Measurements from ENCODE around the gene TBX3. TPM values are rescaled to one million over a fixed set of nuclear protein-coding genes. Genes with fewer than 3 reads are reported as not detected.

The TBX3 gene
- total RNA-seq, 1 donor from 2014 or later = 2.0 TPM

DNA sequence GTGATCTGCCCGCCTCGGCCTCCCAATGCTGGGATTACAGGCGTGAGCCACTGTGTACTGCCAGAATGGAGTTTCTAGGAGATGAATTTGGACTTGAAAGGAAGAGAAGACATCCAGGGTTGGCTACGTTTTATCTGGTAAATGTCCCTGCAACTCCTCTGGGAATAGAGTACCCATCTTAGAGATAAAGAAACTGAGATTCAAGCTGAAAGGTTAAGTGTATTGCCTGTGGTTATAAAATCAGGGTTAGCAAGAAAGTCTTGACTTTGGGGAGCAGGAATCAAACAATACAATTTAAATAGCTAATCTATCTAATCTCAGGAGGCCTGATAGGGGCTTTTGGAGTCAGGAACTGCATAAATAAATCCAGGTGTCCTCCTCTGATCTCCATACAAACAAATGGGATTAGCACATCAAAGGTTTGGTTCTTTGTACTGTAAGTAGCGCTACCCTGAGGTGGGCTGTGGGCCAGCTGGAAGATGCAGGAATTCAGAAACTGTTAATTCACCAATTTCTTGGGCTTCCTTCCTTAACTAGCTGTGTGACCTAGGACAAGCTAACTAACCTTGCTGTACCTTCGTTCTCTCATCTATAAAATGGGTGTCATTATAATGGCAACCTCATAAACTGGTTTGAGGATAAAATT, 45.1 kb downstream of the TBX3 start:
- Histone ChIP-seq H3K9ac (ENCODE audit: low read length) (no peak overlapping the region), H3K4me2 (ENCODE audit: low read length) (no peak overlapping the region), H3K79me2 (ENCODE audit: insufficient read depth, low read length) (no peaks in the 10 kb centered on the region), H3K36me3 (ENCODE audit: insufficient read depth, low read length) (no peaks in the 10 kb centered on the region), H3K4me3 (ENCODE audit: insufficient read depth, low read depth, low read length) (no peak overlapping the region), H3K27ac (ENCODE audit: low read depth, low read length) (no peak overlapping the region), H3K27me3 (ENCODE audit: insufficient read depth, low read length) (peaks cover 9% of the 10 kb centered on the region), H2AFZ (ENCODE audit: low read depth, low read length) (no peak overlapping the region), H4K20me1 (ENCODE audit: insufficient read depth, low read length) (no peaks in the 10 kb centered on the region), H3K9me3 (ENCODE audit: insufficient read depth, low read depth, low read length) (no peaks in the 10 kb centered on the region), H3K4me1 (ENCODE audit: insufficient read depth, low read length) (no peaks in the 10 kb centered on the region)
- H3K4me1 Mint-ChIP-seq (ENCODE audit: low read depth, unreplicated experiment) = no peaks in the 10 kb centered on the region
- no peak overlapping the region for H3K4me3 Mint-ChIP-seq (ENCODE audit: unreplicated experiment)
- peaks cover 18% of the 10 kb centered on the region for H3K27me3 Mint-ChIP-seq (ENCODE audit: low read depth, unreplicated experiment)
- H3K36me3 Mint-ChIP-seq (ENCODE audit: low read depth, unreplicated experiment) = no peaks in the 10 kb centered on the region
- H3K9me3 Mint-ChIP-seq (ENCODE audit: unreplicated experiment) = no peaks in the 10 kb centered on the region
- no peak for FAIRE-seq
- DNase-seq (ENCODE audit: low read depth) = no peak
- TF ChIP-seq EZH2 (IDR thresholded peaks at IDR 0.05; ENCODE audit: insufficient read depth, low read length) = no peak
- TF ChIP-seq, protein P1, sequence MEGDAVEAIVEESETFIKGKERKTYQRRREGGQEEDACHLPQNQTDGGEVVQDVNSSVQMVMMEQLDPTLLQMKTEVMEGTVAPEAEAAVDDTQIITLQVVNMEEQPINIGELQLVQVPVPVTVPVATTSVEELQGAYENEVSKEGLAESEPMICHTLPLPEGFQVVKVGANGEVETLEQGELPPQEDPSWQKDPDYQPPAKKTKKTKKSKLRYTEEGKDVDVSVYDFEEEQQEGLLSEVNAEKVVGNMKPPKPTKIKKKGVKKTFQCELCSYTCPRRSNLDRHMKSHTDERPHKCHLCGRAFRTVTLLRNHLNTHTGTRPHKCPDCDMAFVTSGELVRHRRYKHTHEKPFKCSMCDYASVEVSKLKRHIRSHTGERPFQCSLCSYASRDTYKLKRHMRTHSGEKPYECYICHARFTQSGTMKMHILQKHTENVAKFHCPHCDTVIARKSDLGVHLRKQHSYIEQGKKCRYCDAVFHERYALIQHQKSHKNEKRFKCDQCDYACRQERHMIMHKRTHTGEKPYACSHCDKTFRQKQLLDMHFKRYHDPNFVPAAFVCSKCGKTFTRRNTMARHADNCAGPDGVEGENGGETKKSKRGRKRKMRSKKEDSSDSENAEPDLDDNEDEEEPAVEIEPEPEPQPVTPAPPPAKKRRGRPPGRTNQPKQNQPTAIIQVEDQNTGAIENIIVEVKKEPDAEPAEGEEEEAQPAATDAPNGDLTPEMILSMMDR (IDR thresholded peaks at IDR 0.05; ENCODE audit: insufficient read depth, low read depth, low read length) = no peak
- H3K27ac Mint-ChIP-seq (ENCODE audit: unreplicated experiment) = no peak overlapping the region

DNA sequence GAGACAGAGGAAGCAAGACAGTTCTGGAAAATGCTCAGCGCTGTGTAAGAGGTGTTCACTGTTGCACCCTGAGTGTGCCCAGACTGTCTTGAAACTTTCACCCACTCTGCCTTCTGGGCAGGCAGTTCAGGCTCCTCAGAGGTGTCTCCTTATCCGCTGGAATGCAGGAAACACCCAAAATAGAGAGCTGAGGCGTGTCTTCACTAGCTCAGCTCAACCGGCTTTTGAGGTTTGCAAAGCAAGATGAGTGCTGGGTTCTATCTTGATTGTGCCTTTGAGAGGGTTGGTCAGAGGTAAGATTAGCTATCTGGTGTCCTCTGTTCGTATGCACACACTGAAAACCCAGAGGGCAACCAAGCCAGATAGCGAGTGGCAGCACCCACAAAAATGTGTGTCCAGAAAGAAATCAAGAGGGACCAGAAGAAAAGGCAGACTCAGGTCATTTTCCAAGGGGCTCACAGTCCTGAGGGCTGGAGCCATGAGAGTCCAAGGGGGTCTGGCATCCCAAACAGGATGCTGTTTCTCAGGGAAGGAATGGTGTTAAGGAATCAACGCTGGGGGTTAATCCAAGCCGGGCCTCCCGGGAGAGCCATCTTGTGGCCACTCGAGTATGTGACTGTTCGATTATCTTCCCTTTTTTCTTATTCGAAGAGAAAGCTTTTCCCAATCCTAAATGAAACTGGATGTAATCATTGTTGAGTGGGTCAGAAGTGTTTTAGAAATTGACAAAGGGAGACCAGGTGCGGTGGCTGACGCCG, 47.1 kb downstream of the TBX3 start:
- Histone ChIP-seq H3K36me3 (ENCODE audit: insufficient read depth, low read length) (no peaks in the 10 kb centered on the region), H3K27me3 (ENCODE audit: insufficient read depth, low read length) (peaks cover 8% of the 10 kb centered on the region), H3K4me2 (ENCODE audit: low read length) (no peak overlapping the region), H3K9me3 (ENCODE audit: insufficient read depth, low read depth, low read length) (no peaks in the 10 kb centered on the region), H3K4me1 (ENCODE audit: insufficient read depth, low read length) (no peaks in the 10 kb centered on the region), H3K79me2 (ENCODE audit: insufficient read depth, low read length) (no peaks in the 10 kb centered on the region), H4K20me1 (ENCODE audit: insufficient read depth, low read length) (no peaks in the 10 kb centered on the region), H3K9ac (ENCODE audit: low read length) (no peak overlapping the region), H3K27ac (ENCODE audit: low read depth, low read length) (no peak overlapping the region), H2AFZ (ENCODE audit: low read depth, low read length) (no peak overlapping the region), H3K4me3 (ENCODE audit: insufficient read depth, low read depth, low read length) (no peak overlapping the region)
- Mint-ChIP-seq H3K36me3 (ENCODE audit: low read depth, unreplicated experiment) (no peaks in the 10 kb centered on the region), H3K27me3 (ENCODE audit: low read depth, unreplicated experiment) (peaks cover 13% of the 10 kb centered on the region), H3K27ac (ENCODE audit: unreplicated experiment) (no peak overlapping the region), H3K4me1 (ENCODE audit: low read depth, unreplicated experiment) (no peaks in the 10 kb centered on the region), H3K4me3 (ENCODE audit: unreplicated experiment) (no peak overlapping the region), H3K9me3 (ENCODE audit: unreplicated experiment) (no peaks in the 10 kb centered on the region)
- no peak for FAIRE-seq
- no peak for DNase-seq (ENCODE audit: low read depth)
- TF ChIP-seq, protein P1 (IDR thresholded peaks at IDR 0.05; ENCODE audit: insufficient read depth, low read depth, low read length) = peak; percentile 35
- TF ChIP-seq EZH2 (IDR thresholded peaks at IDR 0.05; ENCODE audit: insufficient read depth, low read length) = no peak

DNA sequence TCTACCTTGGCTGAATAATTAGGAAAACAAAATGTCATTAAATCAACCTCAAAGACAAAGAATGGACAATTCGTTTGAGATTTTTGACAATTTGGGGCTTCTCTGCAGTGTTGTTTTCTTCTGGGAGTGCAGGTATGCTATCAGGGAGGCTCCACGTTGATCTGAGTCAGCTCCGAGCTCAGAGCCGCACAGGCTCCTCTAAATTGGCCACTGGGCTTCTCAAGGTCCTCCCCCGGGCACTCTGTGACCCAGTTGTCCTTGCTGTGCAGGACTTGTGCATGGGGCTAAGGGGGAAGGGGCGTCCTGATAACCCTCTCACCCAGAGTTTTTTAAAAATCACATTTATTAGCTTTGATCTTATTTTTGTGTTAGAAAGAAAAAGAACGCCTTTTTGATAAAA, 52.7 kb downstream of the TBX3 start:
- Mint-ChIP-seq H3K36me3 (ENCODE audit: low read depth, unreplicated experiment) (no peaks in the 10 kb centered on the region), H3K9me3 (ENCODE audit: unreplicated experiment) (no peaks in the 10 kb centered on the region), H3K27me3 (ENCODE audit: low read depth, unreplicated experiment) (peaks cover 27% of the 10 kb centered on the region), H3K27ac (ENCODE audit: unreplicated experiment) (no peak overlapping the region), H3K4me3 (ENCODE audit: unreplicated experiment) (no peak overlapping the region), H3K4me1 (ENCODE audit: low read depth, unreplicated experiment) (no peaks in the 10 kb centered on the region)
- no peaks in the 10 kb centered on the region for H3K4me1 ChIP-seq (ENCODE audit: insufficient read depth, low read length)
- TF ChIP-seq, protein P1 (IDR thresholded peaks at IDR 0.05; ENCODE audit: insufficient read depth, low read depth, low read length) = no peak
- TF ChIP-seq EZH2 (IDR thresholded peaks at IDR 0.05; ENCODE audit: insufficient read depth, low read length) = no peak
- FAIRE-seq (no peak), DNase-seq (ENCODE audit: low read depth) (no peak)
- H3K79me2 ChIP-seq (ENCODE audit: insufficient read depth, low read length) = no peaks in the 10 kb centered on the region
- no peak overlapping the region for H3K9ac ChIP-seq (ENCODE audit: low read length)
- no peak overlapping the region for H3K27ac ChIP-seq (ENCODE audit: low read depth, low read length)
- H3K9me3 ChIP-seq (ENCODE audit: insufficient read depth, low read depth, low read length) = no peaks in the 10 kb centered on the region
- no peak overlapping the region for H2AFZ ChIP-seq (ENCODE audit: low read depth, low read length)
- no peaks in the 10 kb centered on the region for H4K20me1 ChIP-seq (ENCODE audit: insufficient read depth, low read length)
- H3K4me2 ChIP-seq (ENCODE audit: low read length) = no peak overlapping the region
- peaks cover 5% of the 10 kb centered on the region for H3K27me3 ChIP-seq (ENCODE audit: insufficient read depth, low read length)
- H3K36me3 ChIP-seq (ENCODE audit: insufficient read depth, low read length) = no peaks in the 10 kb centered on the region
- H3K4me3 ChIP-seq (ENCODE audit: insufficient read depth, low read depth, low read length) = no peak overlapping the region
